ENCODE results near the gene GLG1. TPM values are rescaled to one million over a fixed set of nuclear protein-coding genes. Genes with fewer than 3 reads are reported as not detected.

Gene GLG1
- total RNA-seq, 1 experiment from 2014 or later, result 99.1 TPM

DNA sequence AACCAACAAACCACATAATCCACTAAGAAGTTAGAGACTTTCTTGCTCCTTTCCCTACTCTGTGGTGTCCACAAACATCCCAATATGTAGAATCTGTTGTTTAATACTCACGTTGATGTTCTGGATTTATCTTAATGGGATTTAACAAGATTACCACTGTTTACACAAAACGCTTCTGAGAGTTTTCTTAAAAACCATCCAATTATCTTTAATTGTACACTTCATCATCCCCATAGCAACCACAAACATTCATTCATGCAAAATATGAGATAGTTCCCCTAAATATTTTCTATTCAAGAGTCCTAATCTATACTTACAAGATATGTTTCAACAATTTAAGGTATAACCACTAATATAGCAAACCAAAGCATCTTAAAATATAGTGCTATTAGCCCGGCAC, 109.2 kb downstream of the GLG1 start:
- no peak overlapping the region for H3K4me3 Mint-ChIP-seq (ENCODE audit: unreplicated experiment)
- no peaks in the 10 kb centered on the region for H3K4me1 Mint-ChIP-seq (ENCODE audit: insufficient read depth, unreplicated experiment)
- ChIA-PET POLR2A (no interaction called here), CTCF (no interaction called here)
- no peaks in the 10 kb centered on the region for H3K27me3 Mint-ChIP-seq (ENCODE audit: insufficient read depth, unreplicated experiment)
- no peaks in the 10 kb centered on the region for H3K9me3 Mint-ChIP-seq (ENCODE audit: unreplicated experiment)
- BruUV-seq (replicated peaks), result no TSS peak
- intact Hi-C loops (cut with micrococcal nuclease), result no loop called here
- peaks cover 63% of the 10 kb centered on the region for H3K36me3 Mint-ChIP-seq (ENCODE audit: insufficient read depth, unreplicated experiment)
- H3K27ac Mint-ChIP-seq (ENCODE audit: low read depth, unreplicated experiment), result no peak overlapping the region
- TF ChIP-seq CTCF (IDR thresholded peaks at IDR 0.05; ENCODE audit: unreplicated experiment), result no peak
- no peak for DNase-seq (ENCODE audit: unreplicated experiment)

GRCh38 chr16:74496054-74496453, 110.9 kb downstream of the GLG1 start:
- POLR2A ChIA-PET, result interaction anchor here (0.6 to 0.7 kb wide), 2 partner anchors 33 to 1689 kb away, joined by 3 read pairs; no protein-coding TSS in a partner anchor
- H3K4me1 Mint-ChIP-seq (ENCODE audit: insufficient read depth, unreplicated experiment), result no peaks in the 10 kb centered on the region

DNA sequence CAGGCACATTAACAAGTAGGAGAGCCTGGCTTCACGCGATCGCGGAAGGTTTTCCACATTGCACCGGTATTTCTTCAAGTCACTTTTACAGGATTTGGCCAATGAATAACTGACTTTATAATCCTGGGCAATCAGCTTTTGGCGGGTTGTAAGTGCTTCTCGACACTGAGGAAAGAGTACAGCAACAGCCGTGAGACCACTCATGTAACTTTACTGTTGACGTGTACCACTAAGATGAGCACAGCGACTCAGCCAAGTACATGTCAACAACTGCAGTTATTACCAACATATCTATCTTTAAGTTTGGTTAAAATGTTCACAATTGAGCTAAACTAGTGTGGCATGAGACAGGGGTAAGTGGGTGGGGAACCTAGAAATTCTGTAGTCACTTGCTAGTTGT, 113.9 kb downstream of the GLG1 start:
- TF ChIP-seq CTCF (IDR thresholded peaks at IDR 0.05; ENCODE audit: unreplicated experiment), result no peak
- Mint-ChIP-seq H3K36me3 (ENCODE audit: insufficient read depth, unreplicated experiment) (peaks cover 79% of the 10 kb centered on the region), H3K27ac (ENCODE audit: low read depth, unreplicated experiment) (no peak overlapping the region), H3K4me3 (ENCODE audit: unreplicated experiment) (no peak overlapping the region), H3K9me3 (ENCODE audit: unreplicated experiment) (no peaks in the 10 kb centered on the region), H3K4me1 (ENCODE audit: insufficient read depth, unreplicated experiment) (no peaks in the 10 kb centered on the region), H3K27me3 (ENCODE audit: insufficient read depth, unreplicated experiment) (no peaks in the 10 kb centered on the region)
- no TSS peak for BruUV-seq (replicated peaks)
- no peak for DNase-seq (ENCODE audit: unreplicated experiment)
- ChIA-PET POLR2A (interaction anchor here (1.6 kb wide), 1 partner anchor 13 kb away, joined by 4 read pairs; no protein-coding TSS in a partner anchor), CTCF (interaction anchor here (0.6 to 0.8 kb wide), 2 partner anchors 18 to 939 kb away, joined by 3 to 4 read pairs; no protein-coding TSS in a partner anchor)
- intact Hi-C loops (cut with micrococcal nuclease), result no loop called here

More at GRCh38 chr16:74496054-74496453, 110.9 kb downstream of the GLG1 start:
- peaks cover 62% of the 10 kb centered on the region for H3K36me3 Mint-ChIP-seq (ENCODE audit: insufficient read depth, unreplicated experiment)
- no peaks in the 10 kb centered on the region for H3K9me3 Mint-ChIP-seq (ENCODE audit: unreplicated experiment)
- intact Hi-C loops (cut with micrococcal nuclease), result no loop called here
- H3K27me3 Mint-ChIP-seq (ENCODE audit: insufficient read depth, unreplicated experiment), result no peaks in the 10 kb centered on the region
- H3K27ac Mint-ChIP-seq (ENCODE audit: low read depth, unreplicated experiment), result no peak overlapping the region
- no peak overlapping the region for H3K4me3 Mint-ChIP-seq (ENCODE audit: unreplicated experiment)
- DNase-seq (ENCODE audit: unreplicated experiment), result no peak
- TF ChIP-seq CTCF (IDR thresholded peaks at IDR 0.05; ENCODE audit: unreplicated experiment), result no peak
- CTCF ChIA-PET, result no interaction called here
- no TSS peak for BruUV-seq (replicated peaks)

- CTCF ChIA-PET, result interaction anchor here (0.6 kb wide), 1 partner anchor 397 kb away, joined by 3 read pairs; no protein-coding TSS in a partner anchor
- Mint-ChIP-seq H3K27ac (ENCODE audit: low read depth, unreplicated experiment) (peak overlapping the region; percentile 29), H3K9me3 (ENCODE audit: unreplicated experiment) (no peaks in the 10 kb centered on the region), H3K36me3 (ENCODE audit: insufficient read depth, unreplicated experiment) (peaks cover 84% of the 10 kb centered on the region), H3K4me1 (ENCODE audit: insufficient read depth, unreplicated experiment) (no peaks in the 10 kb centered on the region), H3K4me3 (ENCODE audit: unreplicated experiment) (no peak overlapping the region), H3K27me3 (ENCODE audit: insufficient read depth, unreplicated experiment) (no peaks in the 10 kb centered on the region)
- TF ChIP-seq CTCF (IDR thresholded peaks at IDR 0.05; ENCODE audit: unreplicated experiment), result no peak
- intact Hi-C loops (cut with micrococcal nuclease), result no loop called here
- no peak for DNase-seq (ENCODE audit: unreplicated experiment)
- no TSS peak for BruUV-seq (replicated peaks)
- POLR2A ChIA-PET, result interaction anchor here (0.6 to 1.8 kb wide), 4 partner anchors 8 to 153 kb away, joined by 3 to 5 read pairs (median 4); partner anchors contain the start of gene GLG1
These were observed 119.0 kb downstream of the GLG1 start for GRCh38 chr16:74487634-74488495.

Data from MCF 10A (cell line).